ENCODE results near the gene DMAC1.

DMAC1 gene

GRCh38 chr9:7790819-7791182, 8.8 kb downstream of the DMAC1 start:
- Histone ChIP-seq H3K4me3 (IDR thresholded peaks at IDR 0.05; ENCODE audit: insufficient read depth, low read depth, low read length) (no peak overlapping the region), H3K9ac (no peak overlapping the region), H3K27ac (no peak overlapping the region), H3K4me2 (no peak overlapping the region), H3K4me1 (ENCODE audit: low read depth, poor library complexity, severe bottlenecking) (peaks cover 3% of the 10 kb centered on the region), H3K79me2 (ENCODE audit: insufficient read depth, low read depth) (no peaks in the 10 kb centered on the region), H3K27me3 (ENCODE audit: insufficient read depth, low read depth) (peaks cover 3% of the 10 kb centered on the region; the same call in 1 of the 2 replicates), H3K36me3 (ENCODE audit: insufficient read depth) (no peaks in the 10 kb centered on the region), H2AFZ (ENCODE audit: low read depth) (no peak overlapping the region), H4K20me1 (ENCODE audit: insufficient read depth) (no peaks in the 10 kb centered on the region)
- no peak for TF ChIP-seq CTCF (conservative IDR thresholded peaks at IDR 0.05; ENCODE audit: low read depth, low read length)

- H3K27me3 ChIP-seq (ENCODE audit: insufficient read depth, low read depth) = peaks cover 6% of the 10 kb centered on the region; the same call in 1 of the 2 replicates
- no peaks in the 10 kb centered on the region for H4K20me1 ChIP-seq (ENCODE audit: insufficient read depth)
- no peaks in the 10 kb centered on the region for H3K79me2 ChIP-seq (ENCODE audit: insufficient read depth, low read depth)
- H3K4me1 ChIP-seq (ENCODE audit: low read depth, poor library complexity, severe bottlenecking) = peaks cover 9% of the 10 kb centered on the region
- H3K9ac ChIP-seq = no peak overlapping the region
- no peak overlapping the region for H2AFZ ChIP-seq (ENCODE audit: low read depth)
- H3K36me3 ChIP-seq (ENCODE audit: insufficient read depth) = no peaks in the 10 kb centered on the region
- H3K4me2 ChIP-seq = no peak overlapping the region
- TF ChIP-seq CTCF (conservative IDR thresholded peaks at IDR 0.05; ENCODE audit: low read depth, low read length) = no peak
- H3K4me3 ChIP-seq (IDR thresholded peaks at IDR 0.05; ENCODE audit: insufficient read depth, low read depth, low read length) = no peak overlapping the region
- no peak overlapping the region for H3K27ac ChIP-seq
These were observed 9.4 kb downstream of the DMAC1 start for GRCh38 chr9:7790022-7790818.

GRCh38 chr9:7788772-7789171, 10.8 kb downstream of the DMAC1 start:
- Histone ChIP-seq H2AFZ (ENCODE audit: low read depth) (no peak overlapping the region), H3K9ac (no peak overlapping the region), H3K27me3 (ENCODE audit: insufficient read depth, low read depth) (peaks cover 6% of the 10 kb centered on the region; the same call in 1 of the 2 replicates), H4K20me1 (ENCODE audit: insufficient read depth) (no peaks in the 10 kb centered on the region), H3K4me3 (IDR thresholded peaks at IDR 0.05; ENCODE audit: insufficient read depth, low read depth, low read length) (no peak overlapping the region), H3K36me3 (ENCODE audit: insufficient read depth) (no peaks in the 10 kb centered on the region), H3K4me2 (no peak overlapping the region), H3K79me2 (ENCODE audit: insufficient read depth, low read depth) (no peaks in the 10 kb centered on the region), H3K27ac (no peak overlapping the region), H3K4me1 (ENCODE audit: low read depth, poor library complexity, severe bottlenecking) (peaks cover 22% of the 10 kb centered on the region)
- TF ChIP-seq CTCF (conservative IDR thresholded peaks at IDR 0.05; ENCODE audit: low read depth, low read length) = no peak

GRCh38 chr9:7785813-7786212, 13.8 kb downstream of the DMAC1 start:
- H3K79me2 ChIP-seq (ENCODE audit: insufficient read depth, low read depth) = no peaks in the 10 kb centered on the region
- H3K4me2 ChIP-seq = no peak overlapping the region

More at GRCh38 chr9:7785813-7786212, 13.8 kb downstream of the DMAC1 start:
- Histone ChIP-seq H3K9ac (no peak overlapping the region), H3K4me3 (IDR thresholded peaks at IDR 0.05; ENCODE audit: insufficient read depth, low read depth, low read length) (no peak overlapping the region), H3K27ac (no peak overlapping the region), H3K4me1 (ENCODE audit: low read depth, poor library complexity, severe bottlenecking) (peaks cover 36% of the 10 kb centered on the region), H3K27me3 (ENCODE audit: insufficient read depth, low read depth) (peaks cover 29% of the 10 kb centered on the region), H3K36me3 (ENCODE audit: insufficient read depth) (no peaks in the 10 kb centered on the region), H4K20me1 (ENCODE audit: insufficient read depth) (no peaks in the 10 kb centered on the region), H2AFZ (ENCODE audit: low read depth) (no peak overlapping the region)
- TF ChIP-seq CTCF (conservative IDR thresholded peaks at IDR 0.05; ENCODE audit: low read depth, low read length) = no peak

Data from KMS-11 (cell line).